Measurements from ENCODE around the gene DALRD3.

DALRD3 gene

GRCh38 chr3:48982686-48983085 is 35.7 kb downstream of the DALRD3 start:
- no peak overlapping the region for H3K4me2 ChIP-seq
- no peak overlapping the region for H3K4me3 ChIP-seq (IDR thresholded peaks at IDR 0.05; ENCODE audit: insufficient read depth, low read depth, low read length)
- no peaks in the 10 kb centered on the region for H3K27me3 ChIP-seq (ENCODE audit: insufficient read depth, low read depth)
- H3K27ac ChIP-seq: no peak overlapping the region
- H4K20me1 ChIP-seq (ENCODE audit: insufficient read depth): no peaks in the 10 kb centered on the region
- H3K36me3 ChIP-seq (ENCODE audit: insufficient read depth): no peaks in the 10 kb centered on the region
- no peak for TF ChIP-seq CTCF (conservative IDR thresholded peaks at IDR 0.05; ENCODE audit: low read depth, low read length)
- no peak overlapping the region for H2AFZ ChIP-seq (ENCODE audit: low read depth)
- no peak overlapping the region for H3K9ac ChIP-seq
- H3K79me2 ChIP-seq (ENCODE audit: insufficient read depth, low read depth): no peaks in the 10 kb centered on the region
- peaks cover 3% of the 10 kb centered on the region for H3K4me1 ChIP-seq (ENCODE audit: low read depth, poor library complexity, severe bottlenecking)

- no peaks in the 10 kb centered on the region for H4K20me1 ChIP-seq (ENCODE audit: insufficient read depth)
- no peak overlapping the region for H2AFZ ChIP-seq (ENCODE audit: low read depth)
- H3K4me1 ChIP-seq (ENCODE audit: low read depth, poor library complexity, severe bottlenecking): no peaks in the 10 kb centered on the region
- no peaks in the 10 kb centered on the region for H3K79me2 ChIP-seq (ENCODE audit: insufficient read depth, low read depth)
- no peak for TF ChIP-seq CTCF (conservative IDR thresholded peaks at IDR 0.05; ENCODE audit: low read depth, low read length)
- H3K36me3 ChIP-seq (ENCODE audit: insufficient read depth): no peaks in the 10 kb centered on the region
- no peaks in the 10 kb centered on the region for H3K27me3 ChIP-seq (ENCODE audit: insufficient read depth, low read depth)
- no peak overlapping the region for H3K27ac ChIP-seq
- H3K4me3 ChIP-seq (IDR thresholded peaks at IDR 0.05; ENCODE audit: insufficient read depth, low read depth, low read length): no peak overlapping the region
- H3K4me2 ChIP-seq: no peak overlapping the region
- H3K9ac ChIP-seq: no peak overlapping the region
Measured at GRCh38 chr3:48982016-48982415, 36.4 kb downstream of the DALRD3 start.

DNA sequence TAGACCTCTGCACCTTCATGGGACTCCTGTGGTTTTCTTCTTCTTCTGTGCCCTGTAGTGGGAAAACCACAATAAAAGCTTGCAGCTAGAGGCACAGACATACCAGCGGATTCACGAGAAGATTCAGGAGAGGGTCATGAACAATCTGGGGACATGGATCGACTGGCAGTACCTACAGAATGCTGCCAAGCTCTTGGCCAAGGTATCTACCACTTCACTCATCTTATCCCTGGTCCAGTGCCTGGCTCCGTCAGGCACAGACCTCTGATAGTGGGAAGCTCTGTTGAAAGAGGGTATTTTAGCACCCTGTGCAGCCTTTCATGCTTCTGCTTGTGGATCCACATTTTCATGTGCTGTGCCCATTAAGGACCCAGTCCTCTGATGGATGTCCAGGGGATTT is 38.1 kb downstream of the DALRD3 start:
- no peak overlapping the region for H2AFZ ChIP-seq (ENCODE audit: low read depth)
- no peaks in the 10 kb centered on the region for H3K4me1 ChIP-seq (ENCODE audit: low read depth, poor library complexity, severe bottlenecking)
- H3K27me3 ChIP-seq (ENCODE audit: insufficient read depth, low read depth): no peaks in the 10 kb centered on the region
- no peaks in the 10 kb centered on the region for H4K20me1 ChIP-seq (ENCODE audit: insufficient read depth)
- H3K4me2 ChIP-seq: no peak overlapping the region
- no peak overlapping the region for H3K27ac ChIP-seq
- no peaks in the 10 kb centered on the region for H3K79me2 ChIP-seq (ENCODE audit: insufficient read depth, low read depth)
- no peak overlapping the region for H3K4me3 ChIP-seq (IDR thresholded peaks at IDR 0.05; ENCODE audit: insufficient read depth, low read depth, low read length)
- no peaks in the 10 kb centered on the region for H3K36me3 ChIP-seq (ENCODE audit: insufficient read depth)
- no peak for TF ChIP-seq CTCF (conservative IDR thresholded peaks at IDR 0.05; ENCODE audit: low read depth, low read length)
- no peak overlapping the region for H3K9ac ChIP-seq

DNA sequence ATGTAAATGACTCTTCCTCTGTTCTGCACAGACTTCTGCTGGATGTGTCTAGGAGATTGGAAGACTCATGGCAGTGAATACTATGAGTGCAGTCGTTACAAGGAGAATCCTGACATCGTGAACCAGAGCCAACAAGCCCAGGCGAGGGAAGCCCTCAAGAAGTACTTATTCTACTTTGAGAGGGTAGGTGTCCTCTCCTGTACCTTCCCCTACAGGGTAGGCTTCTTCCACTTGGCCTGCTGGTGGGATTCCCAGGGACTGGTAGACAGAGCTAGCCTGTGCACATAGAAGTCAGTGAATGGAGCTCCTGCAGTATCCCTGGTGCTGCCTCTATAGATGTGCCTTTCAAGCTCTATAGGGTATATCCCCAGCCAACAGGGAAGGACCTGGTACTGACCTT is 38.9 kb downstream of the DALRD3 start:
- Histone ChIP-seq H3K4me2 (no peak overlapping the region), H3K9ac (no peak overlapping the region), H2AFZ (ENCODE audit: low read depth) (no peak overlapping the region), H3K4me1 (ENCODE audit: low read depth, poor library complexity, severe bottlenecking) (peaks cover under 1% of the 10 kb centered on the region), H3K27ac (no peak overlapping the region), H3K27me3 (ENCODE audit: insufficient read depth, low read depth) (no peaks in the 10 kb centered on the region), H3K4me3 (IDR thresholded peaks at IDR 0.05; ENCODE audit: insufficient read depth, low read depth, low read length) (no peak overlapping the region), H4K20me1 (ENCODE audit: insufficient read depth) (no peaks in the 10 kb centered on the region), H3K36me3 (ENCODE audit: insufficient read depth) (no peaks in the 10 kb centered on the region), H3K79me2 (ENCODE audit: insufficient read depth, low read depth) (no peaks in the 10 kb centered on the region)
- no peak for TF ChIP-seq CTCF (conservative IDR thresholded peaks at IDR 0.05; ENCODE audit: low read depth, low read length)

Data from KMS-11 (cell line).